Psoas muscle (tissue), 8 donors: ENCODE results near the gene SIN3B. TPM values are rescaled to one million over a fixed set of nuclear protein-coding genes. Genes with fewer than 3 reads are reported as not detected.

Experiments used
- ATAC-seq, 4 donors: fragments of 200-7000 bp; cut with Tn5 transposase; one replicate each; pipeline ENCODE4 v1.9.1; 2020; ENCODE audit warnings: moderate library complexity in 3 of 4, mild to moderate bottlenecking in 2 of 4
- DNase-seq, 2 donors: peaks; one replicate each; pipeline ENCODE4 v3.0.0-alpha.2; 2020
- H3K27ac ChIP-seq: fragments of 200-600 bp; one replicate; pipeline ENCODE4 v1.8.0; 2022
- H3K27me3 ChIP-seq, 3 donors: fragments of 200-600 bp in 1 of 3; one replicate each; pipeline versions ENCODE4 v1.6.1 to v1.8.0; 2013 to 2022; ENCODE audit warnings: low read length in 2 of 3, mild to moderate bottlenecking in 2 of 3, moderate library complexity in 1 of 3; ENCODE audit not compliant: insufficient read depth in 3 of 3
- H3K36me3 ChIP-seq, 2 donors: fragments of 200-600 bp in 1 of 2; one replicate each; pipeline versions ENCODE4 v1.6.1 to v1.8.0; 2013 to 2022; ENCODE audit warnings: low read depth in 1 of 2, mild to moderate bottlenecking in 1 of 2, moderate library complexity in 1 of 2; ENCODE audit not compliant: insufficient read depth in 1 of 2
- H3K4me1 ChIP-seq: fragments of 200-600 bp; one replicate; pipeline ENCODE4 v1.8.0; 2022
- H3K4me3 ChIP-seq: fragments of 200-600 bp; one replicate; pipeline ENCODE4 v1.8.0; 2022; ENCODE audit warnings: mild to moderate bottlenecking
- H3K9me3 ChIP-seq: fragments of 200-600 bp; one replicate; pipeline ENCODE4 v1.8.0; 2022
- whole genome bisulfite sequencing, 3 donors: extraction: QIAGEN DNeasy Blood & Tissue Kit; methylation state at CpG; one replicate each; pipeline versions ENCODE4 v1.1.6 to v1.1.7; 2013; 5-methylcytosine and 5-hydroxymethylcytosine counted together
- intact Hi-C, 2 donors: fragments of 100-400 bp; cut with DNase I; formaldehyde crosslinking; loops; one replicate each; pipeline versions ENCODE4 v1.11.0 to v1.14.2; 2022
- long read RNA-seq, 2 donors: library from polyadenylated mRNA; unstranded; transcript quantifications; one replicate each; pipeline ENCODE4 v2.0.0, GENCODE V29; 2021
- polyA plus RNA-seq, 3 donors: library from polyadenylated mRNA; stranded (reverse); fragments of 200-250 nt; gene quantifications; one replicate each; pipeline ENCODE4 v1.2.3, GENCODE V29; 2013
- total RNA-seq, 4 donors: library from RNA; stranded (reverse); fragmentation: NEBNext Ultra II Directional in 2 of 4; extraction: Animal tissue kit (Norgen Biotek cat#: 25700) in 2 of 4; gene quantifications; one replicate each; pipeline versions ENCODE4 v1.2.1 to v1.2.4, GENCODE V29; 2021 to 2023
- TF ChIP-seq, protein P1 (sequence below): fragments of 200-600 bp; IDR thresholded peaks from one replicate; pipeline ENCODE4 v1.8.0; 2022; ENCODE audit warnings: antibody characterized with exemption
- donor health status: healthy with polysubstance abuse.
- donor health status: DM: no; HTN: no; CAD: no; lungs with moderate emphysema.
- donor health status: Bipolar disorder and iron deficiency.
- donor health status: healthy.
- donor health status: DM: yes; HTN: yes; CAD: no.
- donor health status: DM: no; HTN: no; CAD: no.
- donor health status: DM: no; HTN: no; CAD: no.
- donor health status: DM: yes; HTN: yes; CAD: no.

SIN3B gene, protein sequence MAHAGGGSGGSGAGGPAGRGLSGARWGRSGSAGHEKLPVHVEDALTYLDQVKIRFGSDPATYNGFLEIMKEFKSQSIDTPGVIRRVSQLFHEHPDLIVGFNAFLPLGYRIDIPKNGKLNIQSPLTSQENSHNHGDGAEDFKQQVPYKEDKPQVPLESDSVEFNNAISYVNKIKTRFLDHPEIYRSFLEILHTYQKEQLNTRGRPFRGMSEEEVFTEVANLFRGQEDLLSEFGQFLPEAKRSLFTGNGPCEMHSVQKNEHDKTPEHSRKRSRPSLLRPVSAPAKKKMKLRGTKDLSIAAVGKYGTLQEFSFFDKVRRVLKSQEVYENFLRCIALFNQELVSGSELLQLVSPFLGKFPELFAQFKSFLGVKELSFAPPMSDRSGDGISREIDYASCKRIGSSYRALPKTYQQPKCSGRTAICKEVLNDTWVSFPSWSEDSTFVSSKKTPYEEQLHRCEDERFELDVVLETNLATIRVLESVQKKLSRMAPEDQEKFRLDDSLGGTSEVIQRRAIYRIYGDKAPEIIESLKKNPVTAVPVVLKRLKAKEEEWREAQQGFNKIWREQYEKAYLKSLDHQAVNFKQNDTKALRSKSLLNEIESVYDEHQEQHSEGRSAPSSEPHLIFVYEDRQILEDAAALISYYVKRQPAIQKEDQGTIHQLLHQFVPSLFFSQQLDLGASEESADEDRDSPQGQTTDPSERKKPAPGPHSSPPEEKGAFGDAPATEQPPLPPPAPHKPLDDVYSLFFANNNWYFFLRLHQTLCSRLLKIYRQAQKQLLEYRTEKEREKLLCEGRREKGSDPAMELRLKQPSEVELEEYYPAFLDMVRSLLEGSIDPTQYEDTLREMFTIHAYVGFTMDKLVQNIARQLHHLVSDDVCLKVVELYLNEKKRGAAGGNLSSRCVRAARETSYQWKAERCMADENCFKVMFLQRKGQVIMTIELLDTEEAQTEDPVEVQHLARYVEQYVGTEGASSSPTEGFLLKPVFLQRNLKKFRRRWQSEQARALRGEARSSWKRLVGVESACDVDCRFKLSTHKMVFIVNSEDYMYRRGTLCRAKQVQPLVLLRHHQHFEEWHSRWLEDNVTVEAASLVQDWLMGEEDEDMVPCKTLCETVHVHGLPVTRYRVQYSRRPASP
- 10 to 100 TPM; 18.0 to 23.8 (median 20.4) TPM for total RNA-seq
- polyA plus RNA-seq: 10 to 100 TPM; 11.8 to 16.7 (median 12.5) TPM
- long read RNA-seq, donor 1, partial matches to known transcripts: 5 of 10 reads
- long read RNA-seq, donor 1, other reads (novel, unspliced or antisense): 1 of 10 reads
- long read RNA-seq, donor 2, full-length matches to known transcripts: 14 of 27 reads
- long read RNA-seq, donor 2, partial matches to known transcripts: 6 of 27 reads
- long read RNA-seq, donor 2, other reads (novel, unspliced or antisense): 7 of 27 reads

- Histone ChIP-seq H3K9me3 (no peaks in the 10 kb centered on the region), H3K4me3 (peak within 1 kb of the TSS; percentile 87), H3K27ac (peak within 1 kb of the TSS; percentile 85), H3K4me1 (peaks cover 22% of the 10 kb centered on the region), H3K36me3 (peaks cover 5 to 38% of the 10 kb centered on the region in 2 donors), H3K27me3 (no peaks in the 10 kb centered on the region)
- WGBS, 3 donors: 2 to 3% (median 2%) methylated on average over 45 to 63 of the region's 63 CpGs
- intact Hi-C loops: loop anchor here in 1 of 2 donors (5.0 kb wide), 2 partner anchors 57 to 68 kb away; no protein-coding TSS in a partner anchor
- DNase-seq (peak; percentile 84 to 92), ATAC-seq (peak; percentile 90 to 98 (median 94))
- TF ChIP-seq, protein P1, sequence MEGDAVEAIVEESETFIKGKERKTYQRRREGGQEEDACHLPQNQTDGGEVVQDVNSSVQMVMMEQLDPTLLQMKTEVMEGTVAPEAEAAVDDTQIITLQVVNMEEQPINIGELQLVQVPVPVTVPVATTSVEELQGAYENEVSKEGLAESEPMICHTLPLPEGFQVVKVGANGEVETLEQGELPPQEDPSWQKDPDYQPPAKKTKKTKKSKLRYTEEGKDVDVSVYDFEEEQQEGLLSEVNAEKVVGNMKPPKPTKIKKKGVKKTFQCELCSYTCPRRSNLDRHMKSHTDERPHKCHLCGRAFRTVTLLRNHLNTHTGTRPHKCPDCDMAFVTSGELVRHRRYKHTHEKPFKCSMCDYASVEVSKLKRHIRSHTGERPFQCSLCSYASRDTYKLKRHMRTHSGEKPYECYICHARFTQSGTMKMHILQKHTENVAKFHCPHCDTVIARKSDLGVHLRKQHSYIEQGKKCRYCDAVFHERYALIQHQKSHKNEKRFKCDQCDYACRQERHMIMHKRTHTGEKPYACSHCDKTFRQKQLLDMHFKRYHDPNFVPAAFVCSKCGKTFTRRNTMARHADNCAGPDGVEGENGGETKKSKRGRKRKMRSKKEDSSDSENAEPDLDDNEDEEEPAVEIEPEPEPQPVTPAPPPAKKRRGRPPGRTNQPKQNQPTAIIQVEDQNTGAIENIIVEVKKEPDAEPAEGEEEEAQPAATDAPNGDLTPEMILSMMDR: no peak
These were observed at the start of gene SIN3B for GRCh38 chr19:16829010-16829821. TSS of gene SIN3B (plus strand) at chr19:16829398. CDS start at chr19:16829421, 23 bp downstream.

DNA sequence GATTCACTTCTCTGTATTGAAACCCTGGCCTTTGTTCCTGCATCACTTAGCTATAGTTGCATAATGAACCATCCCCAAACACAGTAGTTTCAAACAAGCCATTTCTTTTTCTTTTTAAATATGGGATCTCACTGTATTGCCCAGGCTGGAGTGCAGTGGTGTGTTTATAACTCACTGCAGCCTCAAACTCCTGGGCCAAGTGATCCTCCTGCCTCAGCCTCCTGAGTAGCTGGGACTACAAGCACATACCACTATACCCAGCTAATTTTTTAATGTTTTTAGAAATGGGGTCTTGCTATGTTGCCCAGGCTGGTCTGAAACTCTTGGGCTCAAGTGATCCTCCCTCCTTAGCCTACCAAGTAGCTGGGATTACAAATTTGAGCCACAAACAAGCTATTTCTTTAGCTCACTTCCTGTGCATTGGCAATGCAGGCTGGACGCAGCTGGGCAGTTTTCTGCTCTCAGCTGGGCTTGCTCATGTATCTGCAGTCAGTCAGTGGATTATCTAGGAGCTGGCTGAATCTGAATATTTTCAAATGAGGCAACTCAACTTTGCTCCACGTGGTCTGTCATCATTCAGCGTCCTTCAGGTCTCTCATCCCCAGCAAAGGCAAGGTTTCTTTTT lies 49.5 kb upstream of the SIN3B start:
- Histone ChIP-seq H3K36me3 (no peaks in the 10 kb centered on the region), H3K27ac (no peak overlapping the region), H3K4me1 (no peaks in the 10 kb centered on the region), H3K27me3 (peaks cover 0 to 2% (median 0%) of the 10 kb centered on the region in 3 donors), H3K4me3 (no peak overlapping the region), H3K9me3 (no peaks in the 10 kb centered on the region)
- no peak for ATAC-seq
- WGBS, 3 donors: 40 to 45% (median 45%) methylated on average over 3 of the region's 3 CpGs
- DNase-seq: no peak
- intact Hi-C loops: no loop called here
- TF ChIP-seq, protein P1: no peak

- intact Hi-C loops: no loop called here
- TF ChIP-seq, protein P1: no peak
- no peaks in the 10 kb centered on the region for H3K27me3 ChIP-seq
- H3K9me3 ChIP-seq: no peaks in the 10 kb centered on the region
- no peak for ATAC-seq
- no peaks in the 10 kb centered on the region for H3K36me3 ChIP-seq
- H3K4me3 ChIP-seq: no peak overlapping the region
- DNase-seq: no peak
- WGBS, 3 donors: 57 to 77% (median 71%) methylated on average over 1 of the region's 1 CpG
- no peaks in the 10 kb centered on the region for H3K4me1 ChIP-seq
- H3K27ac ChIP-seq: no peak overlapping the region
These were observed 46.5 kb upstream of the SIN3B start for GRCh38 chr19:16782719-16783118.
